ENCODE results near the gene RUNX2.
A peak's percentile ranks its signal among the peaks of the same experiment; 100 is the strongest.
"Not testable (repeated sequence)": the region's sequence is repeated elsewhere in the genome, so short reads cannot be mapped to it uniquely, and the experiment has no call there.

RUNX2 gene

DNA sequence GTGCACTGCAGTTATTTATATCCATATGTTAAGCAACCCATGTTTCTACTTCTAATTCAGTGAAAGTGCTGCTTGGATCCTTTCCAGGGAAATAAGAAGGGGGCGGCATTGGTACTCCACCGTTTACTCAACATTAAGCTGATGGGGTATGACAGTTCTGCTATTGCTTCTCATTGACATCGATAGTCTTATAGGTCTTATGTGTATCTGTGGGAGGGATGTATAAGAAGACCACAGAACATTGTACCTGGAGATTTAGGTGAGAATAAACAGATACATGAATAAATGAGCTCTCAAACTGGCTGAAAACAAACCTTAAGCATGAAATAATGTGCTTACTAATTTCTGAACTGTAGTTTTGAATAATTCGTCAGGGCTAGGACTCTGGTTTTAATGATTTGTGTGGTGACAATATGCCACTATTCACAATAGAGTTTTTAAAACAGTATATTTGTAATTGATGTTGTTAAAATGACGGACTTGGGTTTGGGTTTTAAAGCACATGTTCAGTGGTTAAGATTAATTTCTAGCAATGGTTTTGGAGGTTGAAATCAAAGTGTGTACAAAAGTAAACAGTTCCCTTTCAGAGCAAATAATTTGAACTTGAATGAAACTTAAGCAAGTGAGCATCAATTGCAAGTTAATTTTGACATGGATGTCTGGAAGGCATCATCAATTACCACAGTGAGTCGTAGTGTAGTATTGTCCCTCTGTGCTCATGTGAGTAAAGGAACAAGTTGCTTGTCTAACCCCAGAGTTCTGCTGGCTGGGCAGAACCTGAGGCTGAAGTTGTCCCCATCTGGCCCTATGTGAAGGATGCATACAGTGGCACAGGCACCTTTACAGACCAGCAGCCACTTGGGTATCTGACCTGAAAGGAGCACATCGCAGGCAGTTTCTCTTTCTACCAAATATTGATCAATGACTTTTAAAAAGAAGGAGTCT is 134.3 kb downstream of the RUNX2 start:
- DNase-seq = peak; percentile 54

DNA sequence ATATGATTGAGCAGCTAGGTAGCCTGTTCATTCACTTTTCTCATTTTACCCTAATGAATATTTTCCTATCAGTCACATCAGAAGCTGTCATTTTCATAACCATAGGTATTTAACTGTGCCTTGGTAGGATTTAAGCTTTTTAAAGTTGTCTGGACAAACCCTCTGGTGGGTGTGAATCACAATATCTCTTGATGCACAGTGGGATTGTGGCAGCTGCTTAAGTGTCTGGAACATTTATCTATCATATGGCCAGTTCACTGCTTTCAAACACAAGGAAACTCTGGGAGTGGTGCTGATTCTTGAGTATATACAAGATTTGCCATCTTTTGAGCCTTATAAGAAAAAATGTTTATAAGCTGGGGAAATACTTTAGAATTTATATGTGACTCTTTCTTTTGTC is 136.6 kb downstream of the RUNX2 start:
- DNase-seq = no peak

DNA sequence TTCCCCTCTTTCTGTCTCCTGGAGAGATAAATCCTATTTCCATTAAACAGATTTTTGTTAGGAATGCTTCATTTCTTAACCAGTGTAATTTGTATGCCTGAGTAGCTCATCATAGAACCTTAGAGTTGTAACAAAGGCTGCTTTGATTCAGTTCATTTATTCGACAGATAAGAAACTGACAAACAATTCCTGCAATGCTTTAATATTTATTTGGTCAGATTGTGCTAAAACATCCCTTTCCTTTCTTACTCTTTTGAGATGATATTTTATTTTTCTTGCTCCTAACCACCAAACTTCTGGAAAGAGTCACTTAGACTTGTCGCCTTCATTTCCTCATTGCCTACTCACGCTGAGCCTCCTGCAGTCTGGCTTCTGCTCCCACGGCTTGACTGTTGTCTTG is 138.6 kb downstream of the RUNX2 start:
- no peak for DNase-seq

DNA sequence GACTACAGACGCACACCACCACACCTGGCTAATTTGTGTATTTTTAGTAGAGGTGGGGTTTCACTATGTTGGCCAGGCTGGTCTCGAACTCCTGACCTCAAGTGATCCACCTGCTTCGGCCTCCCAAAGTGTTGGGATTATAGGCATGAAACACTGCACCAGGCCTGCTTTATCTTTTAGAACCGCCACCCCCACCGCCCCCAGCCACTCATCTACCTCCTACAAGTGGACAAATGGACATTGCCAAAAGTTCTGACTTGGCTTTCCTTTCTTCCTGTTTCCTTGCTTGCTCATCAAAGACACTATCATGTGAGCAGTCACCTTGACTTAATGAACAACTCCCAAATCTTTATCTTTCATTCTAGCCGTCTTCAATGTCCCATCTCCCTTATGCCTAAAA is 139.3 kb downstream of the RUNX2 start:
- not testable (repeated sequence) for DNase-seq

DNA sequence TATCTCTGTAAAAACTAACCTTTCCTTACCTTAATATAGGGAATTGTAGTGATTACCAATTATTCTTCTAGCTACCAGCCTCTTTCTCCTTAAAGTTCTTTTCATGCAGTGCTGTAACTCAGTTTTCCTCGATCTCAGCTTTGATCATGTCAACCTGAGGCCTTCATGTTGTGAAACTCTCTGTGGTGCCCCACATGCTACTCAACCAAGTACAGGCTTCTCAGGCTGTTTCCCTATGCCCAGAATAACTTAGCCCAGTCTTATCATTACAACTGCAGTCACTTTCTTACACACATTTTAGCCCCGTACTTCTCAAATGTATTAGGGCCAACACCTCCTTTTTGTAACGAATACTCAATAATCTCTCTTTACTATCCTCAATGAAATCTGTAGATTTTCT is 139.7 kb downstream of the RUNX2 start:
- DNase-seq = peak; percentile 55

DNA sequence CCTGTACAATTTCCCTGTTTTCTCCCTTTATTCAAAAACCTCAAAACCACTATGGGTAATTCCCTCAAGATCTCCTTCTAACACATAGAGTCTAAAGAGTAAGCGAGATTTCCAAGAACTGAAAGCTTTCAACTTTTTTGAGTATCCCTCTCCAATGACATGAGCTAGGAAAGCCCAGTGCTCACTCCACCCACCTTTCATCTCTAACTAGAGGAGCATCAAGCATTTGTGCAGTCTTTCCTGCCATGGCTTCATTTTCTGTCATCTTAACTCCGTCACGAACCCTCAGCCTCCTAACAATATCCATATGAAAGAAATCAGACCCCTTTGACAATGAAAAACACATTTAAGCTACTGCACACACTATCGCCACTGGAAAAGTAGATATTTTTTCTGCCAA is 141.5 kb downstream of the RUNX2 start:
- no peak for DNase-seq

DNA sequence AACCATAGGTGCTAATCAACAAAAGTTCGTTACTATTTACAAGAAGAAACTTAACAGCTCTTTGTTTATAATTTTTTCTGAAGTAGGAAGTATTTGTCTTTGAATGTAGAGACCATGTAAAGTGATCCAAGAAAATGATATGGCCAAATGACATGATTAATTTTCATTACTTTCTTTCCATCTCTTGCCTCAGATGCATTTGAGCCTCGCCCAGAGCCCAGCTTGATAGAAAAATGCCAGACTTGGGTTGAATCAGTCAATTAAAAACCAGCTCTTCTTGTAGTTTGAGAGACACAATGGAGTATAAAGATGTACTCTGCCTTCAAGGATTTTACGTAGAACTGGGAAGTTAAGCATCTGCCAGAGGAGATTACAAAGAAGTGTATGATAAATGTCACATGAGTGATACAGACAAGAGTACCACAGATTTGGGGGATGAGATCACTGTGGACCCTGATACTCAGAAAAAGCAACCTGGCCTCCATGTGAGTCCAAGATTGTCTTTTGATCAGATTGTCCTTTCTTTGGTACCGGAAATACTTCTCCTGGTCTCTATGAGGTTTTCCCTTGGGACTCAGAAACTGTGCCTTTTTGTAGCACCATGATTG is 142.1 kb downstream of the RUNX2 start:
- DNase-seq = no peak

DNA sequence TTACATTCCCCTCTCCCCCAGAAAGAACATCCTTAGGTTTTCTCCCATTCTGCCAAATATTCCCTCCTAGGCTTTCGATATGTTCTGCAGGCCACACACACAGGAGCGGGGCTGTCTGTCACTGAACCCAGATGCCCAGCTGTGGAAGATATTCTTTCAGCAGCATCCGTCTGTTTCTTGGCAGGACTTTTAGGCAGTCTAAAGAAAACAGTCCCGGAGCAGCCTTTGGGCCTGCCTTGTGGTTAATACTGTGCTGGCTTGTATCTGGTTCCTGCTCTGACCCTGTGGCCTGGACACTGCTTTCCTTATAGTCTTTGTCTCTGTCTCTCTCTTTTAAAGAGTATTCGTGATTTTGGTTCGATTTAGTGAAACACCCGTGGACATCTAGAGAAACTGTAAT is 144.3 kb downstream of the RUNX2 start:
- no peak for DNase-seq

DNA sequence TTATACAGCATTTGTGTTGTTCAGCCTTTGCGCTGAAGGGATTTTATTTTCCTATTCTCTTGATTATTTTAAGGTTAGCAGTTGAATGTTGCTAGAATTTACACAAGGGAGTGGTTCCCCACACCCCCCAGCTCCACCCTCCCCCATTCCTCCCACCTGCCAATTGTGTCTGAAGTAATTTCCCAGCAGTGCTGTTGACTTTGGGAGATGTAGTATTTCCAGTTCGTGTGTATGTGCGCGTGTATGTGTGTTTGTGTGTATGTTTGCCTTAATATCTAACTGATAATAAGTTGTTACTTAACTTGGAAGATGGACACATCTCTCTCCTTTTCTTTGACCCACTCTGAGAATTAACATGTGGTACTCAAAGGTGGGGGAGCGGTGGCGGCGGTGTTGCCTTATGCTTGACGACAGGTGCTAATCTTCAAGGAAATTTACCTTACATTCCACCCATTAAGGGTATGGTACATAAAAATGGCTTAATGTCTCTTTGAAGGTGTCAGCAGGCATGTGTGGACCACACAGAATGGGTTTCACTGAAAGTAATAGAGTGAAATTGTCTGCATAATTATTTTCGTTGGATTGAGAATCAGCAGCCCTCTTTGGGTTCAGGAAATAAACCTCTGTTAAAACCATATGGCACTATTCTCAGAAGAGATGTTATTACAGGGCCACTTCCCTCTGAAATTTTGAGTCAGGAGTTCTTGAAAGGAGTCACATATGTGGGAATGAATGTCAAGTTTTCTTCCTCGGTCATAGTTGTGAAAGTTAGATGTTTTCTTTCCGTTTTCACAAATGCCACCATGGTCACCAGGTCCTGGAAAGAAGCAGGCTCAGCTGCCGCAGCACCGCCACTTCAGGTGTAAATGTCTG is 145.2 kb downstream of the RUNX2 start:
- DNase-seq = peak; percentile 58

DNA sequence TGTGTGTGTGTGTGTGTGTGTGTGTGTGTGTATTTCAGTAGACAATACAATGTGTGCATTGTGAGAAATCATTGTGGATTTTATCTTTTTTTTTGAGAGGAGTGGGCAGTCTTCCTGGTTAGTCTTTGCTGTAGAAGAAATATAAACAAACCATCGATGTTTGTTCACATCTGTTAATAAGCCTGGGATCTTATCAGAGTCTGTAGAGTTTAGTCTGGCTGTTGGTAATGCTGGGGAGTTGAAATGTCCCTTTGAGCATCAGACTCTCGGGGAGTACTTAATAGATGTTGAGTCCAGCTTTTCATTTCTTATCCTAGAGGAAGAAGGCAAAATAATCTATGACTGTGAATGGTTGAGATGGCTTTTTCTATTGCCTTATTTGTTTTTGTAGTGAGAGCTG is 146.2 kb downstream of the RUNX2 start:
- no peak for DNase-seq

DNA sequence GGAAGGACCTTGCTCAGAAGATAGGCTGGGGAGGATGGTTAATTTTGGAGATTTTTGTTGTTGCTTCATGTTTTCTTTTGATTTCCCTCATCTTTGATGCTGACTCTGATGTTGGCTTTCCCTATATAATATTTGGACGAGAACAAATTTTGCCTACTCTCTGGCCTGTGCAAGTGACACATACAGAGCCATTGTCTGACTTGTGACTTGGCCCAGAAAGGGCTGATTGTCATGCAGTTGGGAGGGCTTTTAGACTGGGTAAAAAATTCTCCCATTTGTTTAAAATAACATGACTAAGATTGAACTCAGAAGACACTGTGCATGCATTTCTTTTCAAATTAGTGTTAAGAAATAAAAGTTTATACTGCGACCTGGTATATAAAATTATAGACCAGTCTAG is 148.2 kb downstream of the RUNX2 start:
- DNase-seq = no peak

DNA sequence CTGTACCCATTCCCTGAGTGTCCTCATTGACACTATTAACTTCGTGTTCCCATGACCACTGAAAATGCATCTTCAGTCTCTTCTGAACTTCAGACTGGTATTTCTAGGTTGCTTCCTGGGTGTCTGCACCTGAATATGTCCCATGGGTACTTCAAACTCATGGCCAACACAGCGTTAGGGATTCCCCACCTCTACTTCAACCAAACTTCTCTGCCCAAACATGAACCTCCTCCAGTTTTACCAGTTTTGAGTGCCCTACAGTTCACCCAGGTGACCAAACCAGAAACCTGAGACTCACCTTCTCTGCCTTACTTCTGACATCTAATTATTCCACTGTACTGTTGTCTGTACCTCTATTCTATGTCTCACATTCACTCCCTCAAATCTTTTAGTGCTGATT is 149.1 kb downstream of the RUNX2 start:
- DNase-seq = no peak

DNA sequence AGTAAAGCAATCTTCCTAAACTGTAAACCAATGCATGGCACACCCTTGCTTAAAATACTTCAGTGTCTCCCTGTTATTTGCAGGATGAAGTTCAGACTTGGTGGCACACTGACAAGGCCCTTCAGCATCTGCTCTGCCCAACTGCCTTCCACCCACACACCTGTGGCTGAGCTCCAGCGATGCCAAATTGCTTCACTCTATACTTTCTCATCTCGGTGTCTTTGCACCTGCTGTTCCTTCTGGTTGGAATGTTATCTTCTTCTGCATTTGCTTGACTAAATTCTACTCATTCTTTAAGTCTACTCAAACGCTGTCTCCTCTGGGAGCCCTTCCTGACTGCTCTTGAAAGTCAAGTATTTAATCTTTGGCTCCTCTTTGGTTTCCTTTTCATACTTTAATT is 149.7 kb downstream of the RUNX2 start:
- no peak for DNase-seq

DNA sequence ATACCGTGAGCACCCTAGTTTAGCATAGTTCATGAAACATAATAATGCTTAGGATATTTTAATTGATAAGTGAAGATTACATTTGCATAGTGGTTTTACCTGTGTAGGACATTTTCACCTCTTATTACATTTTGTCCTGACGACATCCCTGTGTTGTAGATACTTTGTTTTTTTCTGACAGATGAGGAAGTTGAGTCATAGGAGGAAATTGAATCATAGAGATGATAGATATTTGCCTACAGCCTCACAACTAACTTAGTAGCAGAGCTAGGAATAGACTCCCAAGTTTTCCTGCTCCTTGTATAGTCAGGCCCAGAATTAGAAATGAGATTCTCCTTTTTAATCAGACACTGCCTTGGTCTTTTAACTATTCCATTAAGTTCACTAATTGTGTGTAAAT is 150.1 kb downstream of the RUNX2 start:
- peak; percentile 72 for DNase-seq

DNA sequence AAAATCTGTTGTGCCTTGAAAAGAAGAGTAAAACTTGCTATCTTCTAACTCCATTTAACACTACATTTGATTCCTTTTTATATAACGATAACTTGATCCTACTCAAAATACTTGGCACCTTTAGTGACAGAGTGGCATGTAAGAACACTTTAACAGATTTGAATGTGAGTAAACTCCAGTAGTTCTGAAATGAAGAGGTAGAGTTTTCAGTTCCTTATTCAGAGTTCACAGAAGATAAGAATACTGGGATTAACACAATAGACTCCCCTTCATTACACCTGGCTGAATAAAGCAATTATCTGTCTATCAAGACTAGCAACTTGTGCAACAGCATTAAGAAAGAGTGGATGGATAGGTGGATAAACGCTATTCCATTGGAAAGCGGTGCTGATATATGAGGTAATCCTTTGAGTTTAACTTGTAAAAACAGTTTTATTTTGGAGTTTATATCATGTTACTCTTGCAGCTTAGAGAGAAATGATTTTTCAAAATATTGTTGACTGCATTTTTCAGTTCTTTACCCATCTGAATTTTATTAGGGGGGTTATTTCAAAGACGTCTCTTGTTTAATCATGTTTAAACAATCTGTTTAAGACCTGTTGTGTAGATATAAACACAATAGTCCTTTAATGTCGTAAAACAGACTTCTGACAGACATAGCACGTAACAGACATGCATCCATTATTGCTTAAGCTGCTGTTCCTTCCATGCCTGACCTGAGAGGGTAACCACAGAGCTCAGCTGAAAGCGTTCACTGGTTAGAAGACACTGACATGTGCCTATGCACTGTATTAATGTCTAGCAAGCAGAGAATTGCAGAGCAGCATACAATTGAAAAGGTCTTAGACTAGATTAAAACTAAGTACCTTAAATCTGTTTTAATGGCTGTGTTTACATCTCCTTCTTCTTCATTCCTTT is 152.0 kb downstream of the RUNX2 start:
- DNase-seq = peak; percentile 52

DNA sequence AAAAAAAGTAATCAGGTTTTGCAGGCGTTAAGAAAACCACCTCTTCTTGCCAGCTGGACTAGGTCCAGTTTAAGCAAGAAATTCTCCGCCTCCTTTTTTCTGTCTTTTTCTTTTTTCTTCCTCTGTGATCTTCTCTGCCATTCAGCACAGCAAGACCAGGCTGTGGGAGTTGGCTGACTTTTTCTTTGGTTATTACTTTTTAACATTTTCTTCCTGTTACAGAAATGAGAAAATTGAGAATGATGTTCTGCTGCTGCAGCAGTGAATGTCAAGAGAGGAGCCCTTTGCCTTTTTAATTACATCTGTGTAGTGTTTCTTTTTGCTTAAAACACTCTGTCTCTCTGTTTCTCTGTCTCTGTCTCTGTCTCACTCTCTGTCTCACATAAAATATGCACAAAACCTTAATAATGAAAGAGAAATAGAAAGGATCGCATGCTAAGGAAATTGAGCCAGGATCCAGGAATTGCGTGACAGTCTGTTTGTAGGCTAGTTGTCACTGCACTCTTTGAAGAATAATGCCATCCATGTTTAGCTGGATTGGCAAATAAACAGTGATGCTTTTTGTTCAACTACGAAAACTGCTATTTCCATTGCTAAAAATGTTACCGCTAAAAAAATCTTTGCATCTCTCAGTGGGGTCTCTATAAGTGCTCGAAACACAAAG is 152.8 kb downstream of the RUNX2 start:
- no peak for DNase-seq

DNA sequence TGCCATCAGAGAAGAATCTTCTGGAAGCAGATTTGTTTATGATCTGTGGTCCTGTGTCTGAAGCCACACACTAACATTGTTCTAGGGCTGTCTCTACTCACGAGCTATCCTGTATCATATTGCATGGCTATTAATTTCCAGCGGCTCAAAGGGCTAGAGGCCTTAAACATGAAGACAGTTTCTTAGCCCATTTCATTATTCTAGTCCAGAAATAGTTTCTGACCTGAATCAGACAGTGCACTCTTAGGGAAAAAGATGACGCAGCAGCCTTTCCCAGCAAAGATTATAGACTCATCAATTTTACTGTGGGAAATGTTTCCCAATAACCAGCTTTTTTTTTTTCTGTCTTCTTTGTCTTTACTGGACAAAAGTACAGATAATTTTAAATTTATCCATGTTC is 154.9 kb downstream of the RUNX2 start:
- DNase-seq = no peak

DNA sequence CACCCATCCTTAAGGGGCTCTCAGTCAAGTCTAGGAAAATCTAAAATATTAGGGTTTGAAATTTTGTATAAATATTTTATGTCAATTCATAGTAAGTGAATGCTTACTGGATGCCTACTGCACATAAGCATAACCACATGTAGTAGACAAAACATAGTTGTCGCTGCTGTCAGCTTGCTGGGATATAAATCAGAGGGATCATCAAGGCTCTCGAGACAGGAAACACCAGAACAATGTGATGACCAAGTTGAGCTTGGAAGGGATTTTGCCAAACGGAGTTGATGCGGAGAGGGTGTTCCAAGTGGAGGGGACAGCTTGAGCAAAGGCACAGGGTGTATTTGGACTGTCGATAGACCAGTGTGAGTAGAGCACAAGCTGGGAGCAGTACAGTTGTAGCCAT is 155.4 kb downstream of the RUNX2 start:
- no peak for DNase-seq

DNA sequence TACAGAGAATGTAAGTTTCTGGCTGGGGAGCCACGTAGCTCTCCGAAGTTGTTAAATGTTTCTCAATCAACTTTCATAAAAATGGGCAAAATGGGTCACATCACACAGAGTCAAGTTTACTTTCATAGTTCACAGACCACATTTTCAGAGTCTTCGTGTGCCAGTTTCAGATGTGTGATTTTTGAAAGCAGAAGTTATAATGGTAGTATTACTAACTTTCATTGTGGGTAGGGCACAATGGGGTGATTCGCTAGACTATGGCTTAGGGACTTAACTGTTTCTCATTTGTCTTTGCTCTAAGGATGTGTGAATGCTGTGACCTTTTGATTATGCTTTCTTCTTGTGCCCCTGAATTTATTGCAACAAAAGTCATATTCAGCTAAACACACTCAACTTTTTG is 158.6 kb downstream of the RUNX2 start:
- DNase-seq = peak; percentile 80

DNA sequence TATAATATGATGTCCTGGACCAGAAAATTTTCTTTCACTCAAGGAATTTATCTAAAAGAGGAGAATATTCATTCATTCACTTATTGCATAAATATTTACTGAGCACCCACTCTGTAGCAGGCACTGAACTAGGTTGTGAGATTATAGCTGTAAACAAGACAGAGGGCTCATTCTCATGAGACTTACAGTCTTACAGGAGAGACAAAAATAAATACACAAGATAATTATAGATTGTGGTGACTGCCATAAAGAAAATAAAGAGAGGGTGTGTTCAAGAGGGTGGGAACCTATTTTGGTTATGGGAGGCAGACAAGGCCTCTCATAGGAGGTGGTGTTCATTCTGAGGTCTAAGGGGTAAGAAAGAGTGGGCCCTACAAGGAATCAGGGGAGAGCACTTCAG is 159.5 kb downstream of the RUNX2 start:
- DNase-seq = no peak

DNA sequence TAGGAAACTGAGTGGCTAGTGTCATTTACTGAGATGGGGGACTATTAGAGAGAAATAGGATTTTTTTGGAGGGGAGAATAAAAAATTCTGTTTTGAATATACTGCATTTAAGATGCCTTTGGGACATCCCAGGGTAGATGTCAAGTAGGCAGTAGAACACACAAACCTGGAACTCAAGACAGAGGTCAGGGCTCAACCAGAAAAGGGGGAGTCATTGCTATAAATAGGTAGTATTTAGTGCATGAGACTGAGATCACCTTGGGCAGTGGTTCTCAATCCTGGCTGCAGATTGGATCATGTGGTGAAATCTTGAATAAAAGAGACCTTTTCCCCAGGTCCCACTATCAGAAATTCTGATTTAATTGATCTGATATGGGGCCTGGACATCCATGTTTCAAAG is 160.1 kb downstream of the RUNX2 start:
- DNase-seq = no peak

DNA sequence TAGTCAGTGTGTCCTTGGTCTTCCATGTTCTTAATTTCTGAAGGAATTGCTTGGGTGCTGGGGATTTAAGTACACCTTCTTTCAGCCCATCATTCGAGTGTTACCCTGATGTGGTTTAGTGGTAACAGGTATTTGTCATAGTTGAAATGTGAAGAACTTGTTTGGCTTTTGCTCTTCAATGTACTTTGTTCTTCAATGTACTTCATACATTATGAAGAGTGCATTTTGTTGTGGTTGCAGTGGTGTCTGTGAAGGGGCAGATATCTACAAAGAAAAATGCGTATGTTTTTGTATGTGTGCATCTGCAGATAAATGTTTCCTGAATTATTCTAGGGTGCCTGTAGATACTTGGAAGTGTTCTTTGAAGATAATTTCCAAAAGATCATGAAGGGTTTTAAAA is 160.8 kb downstream of the RUNX2 start:
- peak; percentile 60 for DNase-seq
